ENCODE measurements around the gene MACC1. TPM values are rescaled to one million over a fixed set of nuclear protein-coding genes. Genes with fewer than 3 reads are reported as not detected.

Gene MACC1
- total and polyA plus RNA-seq, 2 experiments from 2014 or later = 3.4 to 13.4 TPM

DNA sequence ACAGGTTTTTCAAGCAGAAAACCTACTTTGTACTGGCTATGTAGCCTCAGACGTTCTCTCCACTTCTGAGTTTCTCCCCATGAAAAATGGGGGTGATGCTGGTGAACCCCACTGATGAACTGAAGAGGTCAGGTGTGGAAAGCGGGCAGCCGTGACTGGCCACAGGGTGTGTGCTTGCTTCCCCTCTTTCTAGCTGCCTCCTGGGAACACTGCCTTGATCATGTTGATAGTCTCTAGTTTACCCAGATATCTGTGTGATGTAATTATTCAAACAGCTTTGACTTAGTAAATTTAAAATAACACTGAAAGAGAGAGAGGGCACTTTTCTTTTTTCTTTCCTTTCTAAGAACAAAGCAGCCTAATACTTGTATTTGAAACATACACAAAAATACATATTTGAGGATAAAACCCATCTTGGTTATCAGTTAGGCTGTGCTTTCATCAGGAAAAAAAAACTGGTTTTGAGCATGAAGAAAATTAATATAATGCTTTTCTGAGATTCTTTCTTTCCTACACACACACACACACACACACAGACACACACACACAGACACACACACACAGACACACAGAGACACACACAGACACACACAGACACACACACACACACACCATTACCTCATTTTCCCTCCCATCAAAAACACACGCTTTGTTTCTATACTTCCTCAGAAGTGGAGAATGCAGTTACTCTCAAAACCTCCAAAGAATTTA is 76.7 kb downstream of the MACC1 start:
- peak overlapping the region; percentile 47; the same call in 1 of the 2 replicates for H3K27ac Mint-ChIP-seq
- no peaks in the 10 kb centered on the region for H3K36me3 ChIP-seq (ENCODE audit: insufficient read depth)
- no peaks in the 10 kb centered on the region for H3K9me3 Mint-ChIP-seq
- no peaks in the 10 kb centered on the region for H3K9me2 ChIP-seq (ENCODE audit: insufficient read depth)
- no peak for ATAC-seq
- TF ChIP-seq JUNB (IDR thresholded peaks at IDR 0.05; ENCODE audit: unreplicated experiment) (no peak), EZH2 (IDR thresholded peaks at IDR 0.05; ENCODE audit: low read depth, unreplicated experiment) (no peak), EZH2phosphoT487 (IDR thresholded peaks at IDR 0.05; ENCODE audit: unreplicated experiment) (no peak), ZNF114 (CRISPR knock-in tag; IDR thresholded peaks at IDR 0.05) (no peak), ZNF331 (CRISPR knock-in tag; IDR thresholded peaks at IDR 0.05; ENCODE audit: low read depth) (no peak), POLR2AphosphoS5 (IDR thresholded peaks at IDR 0.05; ENCODE audit: low read depth) (no peak), NANOG (IDR thresholded peaks at IDR 0.05; ENCODE audit: borderline replicate concordance) (no peak), CREB1 (CRISPR knock-in tag; IDR thresholded peaks at IDR 0.05; ENCODE audit: low read depth) (no peak)
- TF ChIP-seq, protein P1, sequence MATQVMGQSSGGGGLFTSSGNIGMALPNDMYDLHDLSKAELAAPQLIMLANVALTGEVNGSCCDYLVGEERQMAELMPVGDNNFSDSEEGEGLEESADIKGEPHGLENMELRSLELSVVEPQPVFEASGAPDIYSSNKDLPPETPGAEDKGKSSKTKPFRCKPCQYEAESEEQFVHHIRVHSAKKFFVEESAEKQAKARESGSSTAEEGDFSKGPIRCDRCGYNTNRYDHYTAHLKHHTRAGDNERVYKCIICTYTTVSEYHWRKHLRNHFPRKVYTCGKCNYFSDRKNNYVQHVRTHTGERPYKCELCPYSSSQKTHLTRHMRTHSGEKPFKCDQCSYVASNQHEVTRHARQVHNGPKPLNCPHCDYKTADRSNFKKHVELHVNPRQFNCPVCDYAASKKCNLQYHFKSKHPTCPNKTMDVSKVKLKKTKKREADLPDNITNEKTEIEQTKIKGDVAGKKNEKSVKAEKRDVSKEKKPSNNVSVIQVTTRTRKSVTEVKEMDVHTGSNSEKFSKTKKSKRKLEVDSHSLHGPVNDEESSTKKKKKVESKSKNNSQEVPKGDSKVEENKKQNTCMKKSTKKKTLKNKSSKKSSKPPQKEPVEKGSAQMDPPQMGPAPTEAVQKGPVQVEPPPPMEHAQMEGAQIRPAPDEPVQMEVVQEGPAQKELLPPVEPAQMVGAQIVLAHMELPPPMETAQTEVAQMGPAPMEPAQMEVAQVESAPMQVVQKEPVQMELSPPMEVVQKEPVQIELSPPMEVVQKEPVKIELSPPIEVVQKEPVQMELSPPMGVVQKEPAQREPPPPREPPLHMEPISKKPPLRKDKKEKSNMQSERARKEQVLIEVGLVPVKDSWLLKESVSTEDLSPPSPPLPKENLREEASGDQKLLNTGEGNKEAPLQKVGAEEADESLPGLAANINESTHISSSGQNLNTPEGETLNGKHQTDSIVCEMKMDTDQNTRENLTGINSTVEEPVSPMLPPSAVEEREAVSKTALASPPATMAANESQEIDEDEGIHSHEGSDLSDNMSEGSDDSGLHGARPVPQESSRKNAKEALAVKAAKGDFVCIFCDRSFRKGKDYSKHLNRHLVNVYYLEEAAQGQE (IDR thresholded peaks at IDR 0.05; ENCODE audit: unreplicated experiment) = no peak
- TF ChIP-seq, protein P2, sequence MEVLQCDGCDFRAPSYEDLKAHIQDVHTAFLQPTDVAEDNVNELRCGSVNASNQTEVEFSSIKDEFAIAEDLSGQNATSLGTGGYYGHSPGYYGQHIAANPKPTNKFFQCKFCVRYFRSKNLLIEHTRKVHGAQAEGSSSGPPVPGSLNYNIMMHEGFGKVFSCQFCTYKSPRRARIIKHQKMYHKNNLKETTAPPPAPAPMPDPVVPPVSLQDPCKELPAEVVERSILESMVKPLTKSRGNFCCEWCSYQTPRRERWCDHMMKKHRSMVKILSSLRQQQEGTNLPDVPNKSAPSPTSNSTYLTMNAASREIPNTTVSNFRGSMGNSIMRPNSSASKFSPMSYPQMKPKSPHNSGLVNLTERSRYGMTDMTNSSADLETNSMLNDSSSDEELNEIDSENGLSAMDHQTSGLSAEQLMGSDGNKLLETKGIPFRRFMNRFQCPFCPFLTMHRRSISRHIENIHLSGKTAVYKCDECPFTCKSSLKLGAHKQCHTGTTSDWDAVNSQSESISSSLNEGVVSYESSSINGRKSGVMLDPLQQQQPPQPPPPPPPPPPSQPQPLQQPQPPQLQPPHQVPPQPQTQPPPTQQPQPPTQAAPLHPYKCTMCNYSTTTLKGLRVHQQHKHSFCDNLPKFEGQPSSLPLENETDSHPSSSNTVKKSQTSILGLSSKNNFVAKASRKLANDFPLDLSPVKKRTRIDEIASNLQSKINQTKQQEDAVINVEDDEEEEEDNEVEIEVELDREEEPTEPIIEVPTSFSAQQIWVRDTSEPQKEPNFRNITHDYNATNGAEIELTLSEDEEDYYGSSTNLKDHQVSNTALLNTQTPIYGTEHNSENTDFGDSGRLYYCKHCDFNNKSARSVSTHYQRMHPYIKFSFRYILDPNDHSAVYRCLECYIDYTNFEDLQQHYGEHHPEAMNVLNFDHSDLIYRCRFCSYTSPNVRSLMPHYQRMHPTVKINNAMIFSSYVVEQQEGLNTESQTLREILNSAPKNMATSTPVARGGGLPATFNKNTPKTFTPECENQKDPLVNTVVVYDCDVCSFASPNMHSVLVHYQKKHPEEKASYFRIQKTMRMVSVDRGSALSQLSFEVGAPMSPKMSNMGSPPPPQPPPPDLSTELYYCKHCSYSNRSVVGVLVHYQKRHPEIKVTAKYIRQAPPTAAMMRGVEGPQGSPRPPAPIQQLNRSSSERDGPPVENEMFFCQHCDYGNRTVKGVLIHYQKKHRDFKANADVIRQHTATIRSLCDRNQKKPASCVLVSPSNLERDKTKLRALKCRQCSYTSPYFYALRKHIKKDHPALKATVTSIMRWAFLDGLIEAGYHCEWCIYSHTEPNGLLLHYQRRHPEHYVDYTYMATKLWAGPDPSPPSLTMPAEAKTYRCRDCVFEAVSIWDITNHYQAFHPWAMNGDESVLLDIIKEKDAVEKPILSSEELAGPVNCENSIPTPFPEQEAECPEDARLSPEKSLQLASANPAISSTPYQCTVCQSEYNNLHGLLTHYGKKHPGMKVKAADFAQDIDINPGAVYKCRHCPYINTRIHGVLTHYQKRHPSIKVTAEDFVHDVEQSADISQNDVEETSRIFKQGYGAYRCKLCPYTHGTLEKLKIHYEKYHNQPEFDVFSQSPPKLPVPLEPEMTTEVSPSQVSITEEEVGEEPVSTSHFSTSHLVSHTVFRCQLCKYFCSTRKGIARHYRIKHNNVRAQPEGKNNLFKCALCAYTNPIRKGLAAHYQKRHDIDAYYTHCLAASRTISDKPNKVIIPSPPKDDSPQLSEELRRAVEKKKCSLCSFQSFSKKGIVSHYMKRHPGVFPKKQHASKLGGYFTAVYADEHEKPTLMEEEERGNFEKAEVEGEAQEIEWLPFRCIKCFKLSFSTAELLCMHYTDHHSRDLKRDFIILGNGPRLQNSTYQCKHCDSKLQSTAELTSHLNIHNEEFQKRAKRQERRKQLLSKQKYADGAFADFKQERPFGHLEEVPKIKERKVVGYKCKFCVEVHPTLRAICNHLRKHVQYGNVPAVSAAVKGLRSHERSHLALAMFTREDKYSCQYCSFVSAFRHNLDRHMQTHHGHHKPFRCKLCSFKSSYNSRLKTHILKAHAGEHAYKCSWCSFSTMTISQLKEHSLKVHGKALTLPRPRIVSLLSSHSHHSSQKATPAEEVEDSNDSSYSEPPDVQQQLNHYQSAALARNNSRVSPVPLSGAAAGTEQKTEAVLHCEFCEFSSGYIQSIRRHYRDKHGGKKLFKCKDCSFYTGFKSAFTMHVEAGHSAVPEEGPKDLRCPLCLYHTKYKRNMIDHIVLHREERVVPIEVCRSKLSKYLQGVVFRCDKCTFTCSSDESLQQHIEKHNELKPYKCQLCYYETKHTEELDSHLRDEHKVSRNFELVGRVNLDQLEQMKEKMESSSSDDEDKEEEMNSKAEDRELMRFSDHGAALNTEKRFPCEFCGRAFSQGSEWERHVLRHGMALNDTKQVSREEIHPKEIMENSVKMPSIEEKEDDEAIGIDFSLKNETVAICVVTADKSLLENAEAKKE (CRISPR knock-in tag; IDR thresholded peaks at IDR 0.05) = no peak
- no peak overlapping the region for H3K4me3 Mint-ChIP-seq
- H3K4me1 Mint-ChIP-seq = peaks cover 13% of the 10 kb centered on the region; the same call in 2 of the 3 replicates
- H3K79me2 ChIP-seq (replicated peaks; ENCODE audit: insufficient read depth) = no peaks in the 10 kb centered on the region
- H3K27me3 Mint-ChIP-seq (ENCODE audit: insufficient read depth, low read depth, poor library complexity) = peaks cover 2% of the 10 kb centered on the region
- H3K27me3 ChIP-seq (ENCODE audit: insufficient read depth) = no peaks in the 10 kb centered on the region
- H3K27ac ChIP-seq (ENCODE audit: low read depth) = peak overlapping the region; percentile 53; the same call in 1 of the 2 replicates
- H3K4me2 ChIP-seq = peak overlapping the region; percentile 33; the same call in 1 of the 2 replicates
- 0 out of 2 replicates have a peak, but pooled peaks cover 3% of the 10 kb centered on the region for H3F3A ChIP-seq (replicated peaks; ENCODE audit: low read depth)
- H3K36me3 Mint-ChIP-seq (ENCODE audit: low read depth) = peaks cover 13% of the 10 kb centered on the region
- no peaks in the 10 kb centered on the region for H4K20me1 ChIP-seq (replicated peaks; ENCODE audit: insufficient read depth)
- no peak overlapping the region for H3K4me3 ChIP-seq
- peaks cover 13% of the 10 kb centered on the region for H3K4me1 ChIP-seq (ENCODE audit: insufficient read depth)
- no peak overlapping the region for H2AFZ ChIP-seq
- DNase-seq (ENCODE audit: low spot score) = no peak

All from GM23338 (cell line).